Inflammatory macrophage treated with lipopolysaccharide for 4 hours (primary cell): Measurements from ENCODE around the gene CEP135.
A peak's percentile ranks its signal among the peaks of the same experiment; 100 is the strongest.
"Not testable (repeated sequence)": the region's sequence is repeated elsewhere in the genome, so short reads cannot be mapped to it uniquely, and the experiment has no call there.

Experiments
- DNase-seq: peaks from one replicate; pipeline ENCODE4 v3.0.0-alpha.2; 2020

CEP135 gene

DNA sequence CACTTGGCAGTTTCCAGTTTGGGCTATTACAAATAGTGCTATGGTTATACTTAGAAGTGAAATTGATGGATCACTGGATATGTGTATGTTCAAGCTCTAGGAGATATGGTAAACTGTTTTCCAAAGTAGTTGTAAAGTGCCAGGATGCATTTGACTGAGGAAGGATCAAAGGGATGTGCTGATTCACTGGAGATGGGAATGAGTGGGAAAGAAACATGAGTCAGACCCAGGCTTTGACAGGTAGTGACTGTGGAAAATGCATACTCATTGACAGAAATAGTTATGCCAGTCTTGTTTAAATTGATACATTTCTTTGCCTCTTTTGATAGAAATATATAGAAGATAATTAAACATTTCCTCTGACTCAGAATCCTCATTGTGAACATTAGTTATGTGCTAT lies 77.9 kb downstream of the CEP135 start:
- DNase-seq = no peak

DNA sequence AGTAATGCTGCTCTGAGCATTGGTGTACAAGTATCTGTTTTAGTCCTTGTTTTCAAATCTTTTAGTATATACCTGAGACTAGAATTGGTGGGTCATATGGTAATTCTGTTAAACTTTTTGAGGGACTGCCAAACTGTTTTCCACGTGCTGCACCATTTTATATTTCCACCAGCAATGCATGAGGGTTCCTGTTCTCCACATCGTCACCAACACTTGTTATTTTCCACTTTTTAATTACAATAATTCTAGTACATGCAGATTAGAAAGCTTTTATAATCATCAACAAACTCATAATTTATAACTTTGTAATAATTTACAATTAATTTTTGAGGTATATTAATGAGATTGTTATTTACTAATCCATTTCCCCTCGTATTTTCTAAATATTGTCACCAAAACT lies 79.4 kb downstream of the CEP135 start:
- no peak for DNase-seq

DNA sequence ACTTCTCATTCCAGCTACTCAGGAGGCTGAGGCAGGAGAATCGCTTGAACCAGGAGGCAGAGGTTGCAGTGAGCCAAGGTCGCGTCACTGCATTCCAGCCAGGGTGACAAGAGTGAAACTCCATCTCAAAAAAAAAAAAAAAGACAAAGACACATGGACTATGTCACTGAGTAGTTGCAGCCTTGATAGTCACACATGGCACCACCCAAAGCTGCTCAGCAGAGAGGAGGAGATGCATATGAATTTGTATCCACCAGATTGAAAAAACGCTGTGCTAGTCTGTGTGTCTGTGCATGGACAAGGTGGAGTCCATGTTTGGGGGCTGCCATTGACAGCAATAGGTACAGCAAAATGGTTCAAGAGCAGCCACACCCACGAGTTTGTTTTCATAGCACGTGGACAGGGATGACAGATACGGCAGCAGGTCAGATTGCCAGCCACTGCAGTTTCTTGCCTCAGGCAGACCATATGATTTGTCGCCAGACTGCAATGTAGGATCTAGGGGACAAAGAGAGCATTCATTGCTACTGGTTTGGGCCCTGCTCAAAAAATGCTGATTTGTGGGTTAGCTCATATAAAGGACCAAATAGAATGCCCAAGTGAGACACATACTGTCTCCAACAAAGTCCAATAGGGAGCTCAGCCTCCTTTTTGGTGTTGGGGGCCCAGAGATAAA lies 89.9 kb downstream of the CEP135 start:
- DNase-seq = no peak

DNA sequence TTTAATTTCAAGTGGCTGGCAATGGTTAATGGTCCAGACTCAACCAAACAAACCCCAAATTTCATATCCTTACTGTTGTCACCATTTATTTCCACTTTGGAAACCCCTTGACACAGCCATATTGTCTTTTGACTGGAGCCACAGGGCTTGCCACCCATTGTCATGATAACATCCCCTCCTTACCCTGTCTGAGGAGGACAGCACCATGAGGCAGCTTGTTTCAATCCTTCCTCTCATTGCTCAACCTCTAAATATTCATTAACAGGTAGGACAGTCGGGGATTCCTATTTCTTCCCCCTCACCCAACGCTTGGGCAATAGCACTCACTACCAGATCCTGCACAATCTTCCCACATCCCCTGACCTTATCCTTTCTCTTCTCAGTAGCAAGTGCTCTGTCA lies 92.1 kb downstream of the CEP135 start:
- no peak for DNase-seq

DNA sequence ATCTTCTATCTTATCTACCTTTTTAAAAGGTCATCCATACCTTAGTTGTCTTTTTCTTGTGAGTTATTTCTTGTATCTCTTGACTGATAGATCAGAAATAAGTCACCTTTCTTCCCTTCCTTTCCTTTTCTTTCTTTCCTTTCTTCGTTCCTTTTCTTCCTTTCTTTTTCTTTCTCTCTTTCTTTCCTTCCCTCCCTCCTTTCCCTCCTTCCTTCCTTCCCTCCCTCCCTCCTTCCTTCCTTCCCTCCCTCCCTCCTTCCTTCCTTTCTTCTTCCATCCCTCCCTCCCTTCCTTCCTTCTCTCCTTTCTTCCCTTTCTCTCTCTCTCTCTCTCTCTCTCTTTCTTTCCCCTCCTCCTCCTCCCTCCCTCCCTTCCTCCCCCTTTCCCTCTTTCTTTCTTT lies 93.5 kb downstream of the CEP135 start:
- DNase-seq = no peak

DNA sequence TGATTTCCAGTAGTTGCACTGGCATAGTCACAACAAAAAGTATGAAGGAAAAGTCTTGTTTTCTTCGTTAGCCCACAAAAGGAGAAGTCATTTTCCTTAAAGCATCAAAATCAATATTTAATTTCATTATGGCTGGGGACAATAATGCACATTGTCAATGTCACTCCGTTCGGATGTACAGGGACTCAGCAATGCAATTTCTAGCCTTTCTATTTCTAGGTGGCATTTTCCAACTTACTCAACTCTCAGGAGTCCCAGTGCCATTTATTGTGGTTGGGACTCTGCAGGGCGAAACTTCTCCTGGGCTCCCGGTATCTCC lies 99.6 kb downstream of the CEP135 start:
- DNase-seq = no peak

DNA sequence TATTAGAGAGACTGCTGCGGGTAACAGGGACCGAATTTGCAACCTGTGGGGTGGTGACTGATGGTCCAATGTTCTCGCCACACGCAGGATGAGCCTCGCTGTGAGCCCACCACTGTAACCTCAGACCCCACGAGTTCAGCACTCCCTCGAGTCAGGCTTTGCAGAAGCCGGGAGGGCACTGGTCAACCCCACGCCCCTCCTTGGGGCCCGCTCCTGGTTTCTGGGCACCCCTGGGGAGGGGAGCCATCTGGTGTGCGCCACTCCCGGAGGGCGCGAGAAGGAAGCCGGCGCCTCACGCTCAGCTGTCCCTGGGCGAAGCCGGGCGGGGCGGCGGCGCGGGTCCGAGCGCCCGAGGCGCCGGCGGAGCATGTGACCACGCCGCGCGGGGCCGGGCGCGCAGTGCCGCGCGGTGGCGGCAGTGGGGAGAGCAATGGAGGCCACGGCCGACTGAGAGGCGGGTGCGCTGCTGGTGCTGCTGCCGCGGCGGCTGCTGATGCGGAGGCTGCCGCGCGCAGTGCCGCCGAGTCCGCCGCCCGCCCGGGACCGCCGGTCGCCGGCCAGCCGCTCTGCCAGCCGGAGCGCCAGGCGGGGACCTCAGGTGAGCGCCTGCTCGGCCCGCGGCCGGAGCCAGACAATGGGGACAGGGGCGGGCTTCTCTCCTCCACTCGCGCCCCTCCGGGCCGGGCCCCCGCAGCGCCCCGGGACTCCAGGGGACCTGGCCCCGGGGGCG lies 100.1 kb downstream of the CEP135 start:
- peak; percentile 67 for DNase-seq

DNA sequence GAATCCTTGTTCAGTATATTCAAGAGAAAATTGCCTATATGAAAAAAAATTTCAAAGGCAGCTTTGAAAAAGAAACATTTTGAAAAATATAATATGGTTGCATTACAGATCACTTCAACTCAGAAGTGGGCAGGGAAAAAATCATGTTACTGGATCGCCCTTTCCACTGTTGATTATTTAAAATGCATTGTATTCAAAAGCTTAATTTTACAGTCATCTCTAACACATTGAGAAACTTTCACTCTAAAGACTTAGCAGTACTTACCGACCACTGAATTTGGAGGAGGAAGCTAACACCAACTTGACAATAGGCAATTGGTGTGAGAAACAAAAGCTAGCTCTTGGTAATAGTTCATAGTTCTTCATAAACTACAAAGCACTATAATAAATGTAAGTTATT lies 101.9 kb downstream of the CEP135 start:
- no peak for DNase-seq

DNA sequence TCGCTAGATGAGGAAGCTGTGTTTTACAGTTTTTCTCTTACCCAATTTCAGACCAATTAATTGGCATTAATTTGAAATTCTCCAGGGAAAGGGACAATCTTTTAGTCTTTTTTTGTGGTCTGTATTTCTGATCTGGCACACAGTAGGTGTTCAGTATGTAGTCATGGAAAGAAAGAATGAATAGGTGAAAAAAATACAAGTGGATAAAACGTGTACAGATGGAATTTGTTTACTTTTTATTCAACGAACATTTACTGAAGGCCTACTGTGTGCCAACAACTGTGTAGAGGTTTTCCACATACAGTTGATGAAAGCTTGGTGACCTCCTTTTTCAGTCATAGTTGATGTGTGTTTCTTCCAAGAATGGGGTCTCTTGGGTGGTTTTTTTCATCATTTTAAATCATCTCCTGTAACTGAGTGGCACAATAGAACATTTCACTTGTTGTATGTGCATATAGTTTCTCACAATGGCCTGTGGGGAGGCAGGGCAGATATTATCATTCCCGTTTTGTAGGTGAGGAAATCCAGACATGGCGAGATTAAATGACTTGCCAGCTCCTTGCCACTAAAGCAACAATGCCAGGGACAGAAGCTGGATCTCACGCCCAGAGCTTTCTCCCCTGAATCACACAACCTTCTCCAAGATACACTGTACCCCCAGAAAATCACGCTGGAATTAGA lies 102.4 kb downstream of the CEP135 start:
- DNase-seq = no peak

DNA sequence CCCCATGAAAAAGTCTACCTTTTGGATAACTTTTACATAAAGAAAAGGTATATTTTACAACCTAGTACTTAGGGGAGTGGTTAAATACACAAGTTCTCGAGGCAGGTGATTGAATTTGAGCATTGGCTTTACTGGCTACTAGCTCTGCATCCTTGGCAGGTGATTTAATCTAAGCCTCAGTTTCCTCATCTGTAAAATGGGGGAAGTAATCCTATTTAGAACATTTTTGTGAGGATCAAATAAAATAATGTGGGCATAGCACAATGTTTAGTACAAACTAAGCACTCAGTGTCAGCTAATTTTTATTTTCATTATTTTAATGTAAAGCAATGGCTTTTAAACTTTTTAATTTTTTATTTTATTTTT lies 102.9 kb downstream of the CEP135 start:
- no peak for DNase-seq

DNA sequence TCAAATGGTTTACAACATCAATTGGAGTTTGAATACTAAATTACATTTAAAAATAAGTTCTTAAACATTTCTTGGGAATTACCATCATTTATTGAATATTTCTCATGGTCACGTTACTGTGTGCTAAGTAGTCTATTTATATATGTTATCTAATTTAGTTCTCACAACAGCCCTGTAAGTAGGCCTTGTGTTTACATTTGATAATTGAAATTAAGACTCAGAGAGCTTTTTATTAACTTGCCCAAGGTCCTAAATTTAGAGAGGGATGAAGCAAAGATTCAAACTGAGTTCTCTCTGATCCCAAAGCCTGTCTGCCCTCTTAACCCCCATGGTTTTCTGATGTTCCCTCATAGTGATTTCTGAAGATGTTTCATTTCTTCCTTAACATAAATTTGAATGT lies 103.7 kb downstream of the CEP135 start:
- no peak for DNase-seq

DNA sequence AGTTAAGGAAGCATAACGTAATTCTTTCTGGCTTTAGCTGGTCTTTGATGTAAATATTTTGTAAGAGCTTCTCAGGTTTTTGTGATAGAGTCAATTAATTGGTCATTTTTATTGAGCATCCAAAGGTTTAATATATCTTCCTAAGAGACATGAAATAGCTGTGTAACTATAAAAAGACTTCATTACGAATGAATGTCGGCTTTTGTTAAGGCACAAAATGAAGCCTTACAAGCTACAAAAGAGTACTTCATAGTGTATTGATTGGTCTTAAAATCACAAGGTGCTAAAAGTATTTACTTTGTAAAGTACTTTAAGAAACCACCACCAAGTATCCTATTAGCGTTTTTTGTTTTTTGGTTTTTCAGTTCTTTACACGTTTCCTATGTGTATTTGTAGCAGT lies 104.2 kb downstream of the CEP135 start:
- DNase-seq = no peak

DNA sequence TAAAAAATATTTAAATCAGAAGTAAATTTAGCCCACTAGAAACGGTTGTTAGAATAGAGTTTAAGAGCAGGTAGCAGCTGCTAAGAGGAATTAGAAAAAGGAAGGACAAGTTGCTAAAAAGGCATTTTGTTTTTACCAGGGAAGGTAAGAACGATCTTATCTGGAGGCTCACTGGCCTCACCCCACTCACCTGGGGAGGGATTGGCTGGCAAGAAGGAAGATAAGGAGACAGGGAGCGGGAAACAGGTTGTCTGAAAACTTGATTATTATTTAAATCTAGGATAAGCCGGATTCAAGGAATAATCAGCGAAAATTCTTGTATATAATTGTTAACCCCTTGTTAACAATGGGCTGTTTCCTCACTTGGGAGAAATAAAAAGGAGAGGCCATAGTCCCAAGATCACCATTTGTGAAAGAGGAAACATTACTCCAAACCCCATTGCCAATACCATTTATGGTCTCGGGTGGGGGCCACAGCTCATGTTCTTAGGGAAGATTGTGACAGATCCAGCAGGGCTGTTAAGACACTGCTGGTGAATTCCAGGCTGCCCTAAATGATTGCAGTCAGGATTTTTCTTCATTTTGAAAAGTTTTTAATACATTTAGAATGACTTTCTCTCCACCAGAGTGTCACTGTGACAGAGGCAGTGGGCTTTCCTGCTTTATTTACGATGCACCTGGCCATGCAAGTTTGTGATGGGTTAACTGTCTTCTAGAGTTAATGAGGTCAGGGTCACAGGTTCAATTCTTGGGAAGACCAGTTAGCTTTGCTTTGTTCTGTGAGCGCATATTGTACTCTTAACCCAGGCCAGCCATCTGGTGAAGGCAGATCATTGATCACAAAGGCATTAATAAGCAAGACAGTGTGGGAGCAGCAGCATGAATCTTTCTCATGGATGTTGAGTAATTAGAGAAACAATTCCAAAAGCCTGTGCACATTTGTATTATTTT lies 106.6 kb downstream of the CEP135 start:
- DNase-seq = no peak

DNA sequence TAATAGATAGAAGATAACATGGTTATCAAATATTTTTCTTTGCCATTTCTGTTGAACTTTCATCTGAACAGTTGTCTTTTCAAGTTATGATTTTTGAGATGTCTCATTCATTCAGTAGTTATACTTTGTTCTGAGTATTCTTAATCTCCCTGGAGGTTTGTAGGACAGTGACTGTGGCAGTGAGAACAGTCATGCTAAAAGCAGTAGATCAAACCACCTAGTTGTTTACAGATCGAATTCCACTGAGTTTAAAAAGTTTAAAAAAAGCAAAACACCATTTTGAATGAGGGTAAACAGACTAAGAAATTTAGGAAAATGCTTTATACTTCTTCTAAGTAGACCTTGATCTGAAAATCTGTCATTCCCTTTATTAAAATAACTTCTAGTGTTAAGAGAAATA lies 107.2 kb downstream of the CEP135 start:
- DNase-seq = no peak

DNA sequence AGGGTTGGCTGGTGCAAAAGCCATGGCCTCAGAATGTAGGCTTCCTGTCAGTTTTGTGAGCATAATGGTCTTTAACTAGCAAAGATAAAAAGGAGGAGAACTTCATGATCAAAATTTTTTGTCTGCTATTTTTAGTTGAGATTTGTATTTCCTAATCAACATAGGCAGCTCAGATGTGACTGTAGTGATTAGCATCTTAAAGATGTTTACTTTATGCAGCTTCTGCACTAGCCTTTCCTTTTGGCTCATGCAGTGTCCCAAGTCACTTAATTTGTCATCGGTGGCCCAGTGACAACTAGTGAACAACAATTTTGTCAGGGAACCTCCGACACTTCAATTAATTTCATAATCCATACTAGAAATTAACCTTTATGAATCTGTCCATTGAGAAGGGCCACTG lies 109.8 kb downstream of the CEP135 start:
- no peak for DNase-seq

DNA sequence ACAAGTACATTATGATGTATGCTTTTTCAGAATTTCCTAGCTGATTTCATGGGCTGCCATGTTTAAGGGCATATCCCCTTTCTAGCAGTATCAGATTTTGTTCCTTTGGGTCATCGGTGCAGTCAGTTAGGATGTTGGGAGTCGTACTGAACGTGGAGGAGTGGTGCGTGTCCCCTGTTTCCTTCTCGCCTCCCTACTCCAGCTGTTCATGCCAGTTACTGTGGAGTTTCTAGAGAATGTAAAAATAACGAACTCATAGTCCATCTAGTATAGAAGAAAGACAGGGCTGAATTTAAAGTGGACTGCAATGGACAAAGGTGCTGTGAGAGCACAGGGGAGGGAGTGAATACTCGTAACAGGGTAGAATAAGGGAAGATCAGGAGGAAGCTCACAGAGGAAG lies 111.3 kb downstream of the CEP135 start:
- no peak for DNase-seq

DNA sequence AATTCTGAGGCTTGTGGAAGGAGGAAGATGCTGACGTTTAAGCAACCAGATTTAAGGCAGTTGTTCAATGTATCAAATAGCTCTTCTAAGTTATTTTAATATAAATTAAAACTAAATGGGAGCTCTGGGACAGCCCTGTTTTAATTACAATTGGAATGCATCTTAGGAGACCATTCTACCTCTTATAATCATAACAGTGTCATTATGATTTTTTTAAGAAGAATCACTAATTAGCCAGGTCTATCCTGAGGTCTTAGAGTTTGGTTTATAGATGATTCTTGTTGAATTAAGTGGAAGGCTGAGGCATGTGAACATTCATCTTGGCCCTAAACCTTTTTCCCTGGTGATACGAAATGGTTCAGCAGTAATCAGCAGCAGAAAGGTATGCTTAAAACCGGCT lies 113.4 kb downstream of the CEP135 start:
- no peak for DNase-seq

DNA sequence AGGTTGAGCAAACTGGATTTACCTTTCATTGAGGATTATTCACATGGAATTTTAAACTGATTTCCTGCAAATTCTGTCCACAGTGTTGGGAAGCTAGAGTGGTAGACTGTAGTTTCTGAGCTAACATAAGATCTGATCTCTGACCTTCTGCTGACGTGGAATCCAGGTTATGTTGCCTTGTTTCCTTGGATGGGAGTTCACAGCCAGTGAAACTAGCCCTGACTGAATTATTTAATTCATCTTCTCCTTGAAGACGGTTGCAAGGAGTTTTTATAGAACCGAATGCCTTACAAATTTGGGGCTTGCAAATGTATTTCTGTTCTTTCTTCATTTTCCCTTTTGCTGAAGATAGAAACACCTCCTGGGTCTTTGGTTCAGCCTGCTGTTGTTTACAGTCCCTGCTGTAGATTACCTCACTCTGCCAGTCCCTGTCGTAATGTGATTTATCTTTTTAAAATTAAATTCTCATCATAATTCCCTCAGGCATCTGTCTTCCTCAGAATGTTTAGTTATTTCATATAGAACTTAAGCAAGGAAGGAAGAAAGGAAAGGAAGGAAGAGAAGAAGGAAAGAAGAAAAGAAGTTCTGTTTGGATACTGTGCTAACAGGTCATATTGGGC lies 113.9 kb downstream of the CEP135 start:
- no peak for DNase-seq

DNA sequence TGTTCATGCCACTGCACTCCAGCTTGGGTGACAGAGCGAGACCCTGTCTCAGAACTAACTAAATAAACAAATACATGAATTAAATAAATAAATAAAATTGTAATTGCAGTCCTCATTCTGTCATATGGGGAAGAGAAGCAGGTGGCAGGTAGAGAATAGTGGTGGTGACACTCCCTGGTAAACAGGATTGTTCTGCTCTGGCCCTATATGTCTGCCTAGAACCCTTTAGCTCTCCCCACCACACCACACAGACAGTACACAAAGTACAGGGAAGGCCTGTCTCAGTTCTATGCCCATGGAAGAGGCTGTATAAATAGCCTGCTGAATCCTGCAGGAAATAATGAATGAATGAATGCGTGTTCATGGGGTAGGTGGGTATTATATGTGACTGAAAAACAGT lies 117.7 kb downstream of the CEP135 start:
- no peak for DNase-seq

DNA sequence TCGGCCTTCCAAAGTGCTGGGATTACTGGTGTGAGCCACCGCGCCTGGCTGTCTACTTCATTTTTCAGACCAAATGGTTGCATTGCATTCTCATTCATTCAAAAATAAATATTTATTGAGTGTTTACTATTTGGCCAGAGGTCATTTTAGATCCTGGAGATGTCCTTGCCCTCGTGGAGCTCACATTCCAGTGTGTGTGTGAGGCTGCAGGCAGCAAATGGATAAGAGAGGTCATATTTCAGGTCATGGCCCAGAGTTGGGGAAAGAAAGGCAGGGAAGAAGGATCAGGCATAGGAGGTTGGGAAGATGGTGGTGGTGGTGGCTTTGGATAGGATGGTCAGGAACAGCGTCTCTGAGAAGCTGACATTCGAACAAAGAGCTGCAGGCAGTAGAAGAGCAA lies 119.1 kb downstream of the CEP135 start:
- no peak for DNase-seq

DNA sequence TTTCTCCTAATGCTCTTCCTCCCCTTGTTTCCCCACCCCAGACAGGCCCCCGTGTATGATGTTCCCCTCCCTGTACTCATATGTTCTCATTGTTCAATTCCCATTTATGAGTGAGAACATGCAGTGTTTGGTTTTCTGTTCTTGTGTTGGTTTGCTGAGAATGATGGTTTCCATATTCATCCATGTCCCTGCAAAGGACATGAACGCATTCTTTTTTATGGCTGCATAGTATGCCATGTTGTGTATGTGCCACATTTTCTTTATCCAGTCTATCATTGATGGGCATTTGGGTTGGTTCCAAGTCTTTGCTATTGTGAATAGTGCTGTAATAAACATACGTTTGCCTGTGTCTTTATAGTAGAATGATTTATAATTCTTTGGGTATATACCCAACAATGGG lies 124.0 kb downstream of the CEP135 start:
- not testable (repeated sequence) for DNase-seq

DNA sequence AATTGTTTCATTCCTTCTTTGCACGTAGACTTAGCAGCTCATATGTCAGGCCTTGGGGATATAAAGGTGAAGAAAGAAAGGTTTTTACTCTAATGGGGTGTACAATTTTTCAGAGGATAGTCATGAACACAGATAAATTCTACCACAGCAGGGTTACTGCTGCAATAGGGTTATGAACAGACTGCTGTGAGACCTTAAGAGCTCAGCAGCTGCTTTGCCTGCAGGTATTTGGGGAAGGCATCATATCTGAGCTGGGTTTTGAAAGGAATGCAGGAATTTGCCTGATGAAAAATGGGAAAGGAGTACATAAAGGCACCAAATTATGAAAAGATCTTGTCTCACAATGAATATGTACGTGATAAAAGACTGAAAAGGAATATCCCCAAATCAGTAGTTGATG lies 128.9 kb downstream of the CEP135 start:
- DNase-seq = no peak

DNA sequence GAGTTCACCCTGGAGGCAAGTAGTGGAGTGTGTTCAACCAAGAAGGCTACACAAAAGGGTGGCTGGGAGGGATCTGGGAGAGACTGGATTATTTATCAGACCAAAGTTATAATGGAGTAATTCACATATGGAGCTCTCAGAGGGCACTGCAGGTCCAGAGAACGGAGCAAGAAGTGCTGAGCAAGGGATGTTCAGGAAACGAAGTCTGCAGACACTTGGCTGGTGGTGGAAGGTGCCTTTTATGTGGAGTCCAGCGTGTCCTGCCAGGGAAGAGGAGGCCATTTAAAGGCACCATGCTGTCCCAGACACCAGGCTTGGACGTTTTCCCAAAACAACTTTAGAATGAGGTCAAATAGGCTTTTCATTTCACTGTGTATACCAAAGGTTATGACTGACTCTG lies 130.1 kb downstream of the CEP135 start:
- DNase-seq = no peak
